Gastrocnemius medialis (tissue), 4 donors: Measurements from ENCODE around the gene MFRP. TPM values are rescaled to one million over a fixed set of nuclear protein-coding genes. Genes with fewer than 3 reads are reported as not detected.

Experiments used
- ATAC-seq, 2 donors: fragments of 150-250 bp; one replicate each; pipeline ENCODE4 v1.9.1; 2016
- DNase-seq, 2 donors: peaks; one replicate each; pipeline ENCODE4 v3.0.0-alpha.2; 2019
- H3K27ac ChIP-seq, 4 donors: fragments of 200-600 bp; sonication (generic); 1 replicate in 1 of 4; 2 replicates in 3 of 4; pipeline ENCODE4 v1.5.1; 2016 to 2018; ENCODE audit warnings: mild to moderate bottlenecking in 2 of 4, moderate library complexity in 1 of 4
- H3K27me3 ChIP-seq, 3 donors: fragments of 200-600 bp; sonication (generic) in 2 of 3; 1 replicate in 1 of 3; 2 replicates in 2 of 3; pipeline versions ENCODE4 v1.5.1 to v1.6.0; 2016 to 2019; ENCODE audit warnings: mild to moderate bottlenecking in 1 of 3, moderate library complexity in 1 of 3
- H3K36me3 ChIP-seq, 2 donors: fragments of 200-600 bp; sonication (generic) in 1 of 2; one replicate each; pipeline ENCODE4 v1.5.1; 2017 to 2018
- H3K4me1 ChIP-seq, 2 donors: fragments of 200-600 bp; sonication (generic) in 1 of 2; one replicate each; pipeline ENCODE4 v1.5.1; 2016 to 2017; ENCODE audit warnings: mild to moderate bottlenecking in 2 of 2
- H3K4me3 ChIP-seq, 4 donors: fragments of 200-600 bp; sonication (generic) in 3 of 4; 1 replicate in 1 of 4; 2 replicates in 3 of 4; pipeline ENCODE4 v1.5.1; 2016 to 2019; ENCODE audit warnings: mild to moderate bottlenecking in 2 of 4
- H3K9me3 ChIP-seq, 3 donors: fragments of 200-600 bp; sonication (generic) in 2 of 3; 1 replicate in 1 of 3; 2 replicates in 2 of 3; pipeline ENCODE4 v1.5.1; 2016 to 2019
- POLR2A ChIP-seq, 2 donors: fragments of 450-650 bp; IDR thresholded peaks; one replicate each; pipeline ENCODE4 v1.6.1; 2017; ENCODE audit warnings: antibody characterized with exemption in 2 of 2, mild to moderate bottlenecking in 2 of 2, moderate library complexity in 2 of 2
- in situ Hi-C, 4 donors: fragments of 200-750 bp; cut with MboI; loops; one replicate each; pipeline versions ENCODE4 v1.15.0 to v1.8.0; 2017; ENCODE audit warnings: low sequenced_read_pairs in 4 of 4
- intact Hi-C: fragments of 100-400 bp; cut with DNase I; formaldehyde crosslinking; loops from one replicate; pipeline ENCODE4 v1.15.1; 2023; ENCODE audit warnings: low total_unique reads
- total RNA-seq, 4 donors: library from RNA; depleted of rRNA; stranded (reverse); fragments of >200 nt; gene quantifications; one replicate each; pipeline versions ENCODE4 v1.1.0 to v1.2.3, GENCODE V29; 2016
- TF ChIP-seq, protein P1 (sequence below), 5 experiments: fragments of 450-650 bp in 3 of 5; fragments of 200-600 bp in 2 of 5; sonication (generic) in 2 of 5; IDR thresholded peaks in 4 of 5; conservative IDR thresholded peaks in 1 of 5; 1 replicate in 4 of 5; 2 replicates in 1 of 5; pipeline ENCODE4 v1.5.1; 2016 to 2019; ENCODE audit warnings: antibody characterized with exemption in 5 of 5, mild to moderate bottlenecking in 3 of 5, moderate library complexity in 3 of 5

Gene MFRP
- total RNA-seq, 4 donors from 2014 or later, result not detected

DNA sequence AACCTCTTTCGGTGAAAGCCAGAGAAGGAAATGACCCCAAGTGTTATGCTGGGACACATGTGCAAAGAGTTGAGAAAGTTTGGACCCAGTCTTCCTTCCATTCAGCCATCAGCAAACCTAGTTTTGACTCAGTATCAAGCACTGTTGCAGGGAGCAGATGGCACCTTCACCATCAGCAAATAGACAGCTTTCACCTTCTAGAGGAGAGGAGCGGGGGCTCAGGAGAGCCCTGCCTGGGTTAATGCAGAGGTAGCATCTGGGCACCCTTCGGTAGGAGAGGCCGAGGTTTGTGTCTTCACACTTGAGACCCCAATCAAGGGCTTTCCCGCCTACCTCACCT lies 16.2 kb upstream of the MFRP start:
- no peak for ATAC-seq
- intact Hi-C loops, result no loop called here
- no peaks in the 10 kb centered on the region for H3K27me3 ChIP-seq

DNA sequence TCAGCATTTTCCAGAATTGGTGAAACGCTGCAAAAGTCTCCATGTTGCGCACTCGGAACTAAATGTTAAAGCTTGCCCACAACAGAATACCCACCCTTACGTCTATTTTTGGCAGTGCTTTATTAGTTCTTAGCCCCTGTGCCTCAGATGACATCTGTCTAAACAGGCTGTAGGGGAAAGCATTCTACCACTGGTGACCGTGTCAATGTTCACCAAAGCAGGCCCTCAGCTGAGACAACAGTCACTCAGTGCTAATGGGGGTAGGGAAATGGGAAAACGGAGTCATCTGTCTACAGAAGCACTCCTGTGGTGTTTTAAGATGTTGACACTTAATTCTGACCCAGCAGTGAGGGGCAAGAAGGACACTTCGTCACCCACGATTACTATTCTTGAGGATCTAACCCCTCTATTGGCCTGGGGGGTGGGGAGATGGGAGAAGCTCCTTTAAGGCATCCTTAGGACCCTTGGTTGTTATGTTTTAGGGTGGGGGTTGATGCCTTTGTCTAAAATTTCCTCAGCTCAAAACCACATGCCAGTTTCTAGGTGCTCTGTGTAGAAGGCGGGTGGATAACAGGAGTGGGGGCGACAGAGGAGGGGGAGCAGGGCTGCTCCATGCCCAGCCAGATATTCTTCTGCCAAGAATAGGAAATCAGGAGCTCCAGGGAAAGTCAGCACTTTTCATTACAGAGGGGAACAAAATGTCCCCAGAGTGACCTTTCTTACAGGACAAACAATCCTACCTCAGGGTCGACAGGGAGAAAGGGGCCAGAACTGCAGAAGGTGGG lies 15.6 kb upstream of the MFRP start:
- peaks cover 53 to 73% of the 10 kb centered on the region in 2 donors for H3K4me1 ChIP-seq
- TF ChIP-seq, protein P1, sequence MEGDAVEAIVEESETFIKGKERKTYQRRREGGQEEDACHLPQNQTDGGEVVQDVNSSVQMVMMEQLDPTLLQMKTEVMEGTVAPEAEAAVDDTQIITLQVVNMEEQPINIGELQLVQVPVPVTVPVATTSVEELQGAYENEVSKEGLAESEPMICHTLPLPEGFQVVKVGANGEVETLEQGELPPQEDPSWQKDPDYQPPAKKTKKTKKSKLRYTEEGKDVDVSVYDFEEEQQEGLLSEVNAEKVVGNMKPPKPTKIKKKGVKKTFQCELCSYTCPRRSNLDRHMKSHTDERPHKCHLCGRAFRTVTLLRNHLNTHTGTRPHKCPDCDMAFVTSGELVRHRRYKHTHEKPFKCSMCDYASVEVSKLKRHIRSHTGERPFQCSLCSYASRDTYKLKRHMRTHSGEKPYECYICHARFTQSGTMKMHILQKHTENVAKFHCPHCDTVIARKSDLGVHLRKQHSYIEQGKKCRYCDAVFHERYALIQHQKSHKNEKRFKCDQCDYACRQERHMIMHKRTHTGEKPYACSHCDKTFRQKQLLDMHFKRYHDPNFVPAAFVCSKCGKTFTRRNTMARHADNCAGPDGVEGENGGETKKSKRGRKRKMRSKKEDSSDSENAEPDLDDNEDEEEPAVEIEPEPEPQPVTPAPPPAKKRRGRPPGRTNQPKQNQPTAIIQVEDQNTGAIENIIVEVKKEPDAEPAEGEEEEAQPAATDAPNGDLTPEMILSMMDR (IDR thresholded peaks at IDR 0.05 in 4 of 5, conservative IDR thresholded peaks at IDR 0.05 in 1 of 5), result no peak
- peak in 1 of 2 donors; percentile 59 for DNase-seq
- H3K27ac ChIP-seq, result peak overlapping the region; percentile 96 to 99 (median 98)
- peak; percentile 10 to 20 for ATAC-seq
- H3K27me3 ChIP-seq, result no peaks in the 10 kb centered on the region
- no peaks in the 10 kb centered on the region for H3K9me3 ChIP-seq
- in situ Hi-C loops, result no loop called here
- H3K36me3 ChIP-seq, result peaks cover 0 to 24% of the 10 kb centered on the region in 2 donors
- H3K4me3 ChIP-seq, result peak overlapping the region; percentile 67 to 75 (median 74)
- intact Hi-C loops, result loop anchor here (1.0 to 2.0 kb wide), 2 partner anchors 9 to 17 kb away; no protein-coding TSS in a partner anchor

More for the DNA sequence above, 16.2 kb upstream of the MFRP start:
- no peak for DNase-seq
- TF ChIP-seq, protein P1 (IDR thresholded peaks at IDR 0.05 in 4 of 5, conservative IDR thresholded peaks at IDR 0.05 in 1 of 5), result no peak
- no peak for TF ChIP-seq POLR2A (IDR thresholded peaks at IDR 0.05)
- peak overlapping the region; percentile 96 to 99 (median 98) for H3K27ac ChIP-seq
- H3K4me1 ChIP-seq, result peaks cover 58 to 76% of the 10 kb centered on the region in 2 donors
- no peaks in the 10 kb centered on the region for H3K9me3 ChIP-seq
- in situ Hi-C loops, result no loop called here
- peaks cover 0 to 22% of the 10 kb centered on the region in 2 donors for H3K36me3 ChIP-seq
- peak overlapping the region; percentile 67 to 75 (median 74) for H3K4me3 ChIP-seq

DNA sequence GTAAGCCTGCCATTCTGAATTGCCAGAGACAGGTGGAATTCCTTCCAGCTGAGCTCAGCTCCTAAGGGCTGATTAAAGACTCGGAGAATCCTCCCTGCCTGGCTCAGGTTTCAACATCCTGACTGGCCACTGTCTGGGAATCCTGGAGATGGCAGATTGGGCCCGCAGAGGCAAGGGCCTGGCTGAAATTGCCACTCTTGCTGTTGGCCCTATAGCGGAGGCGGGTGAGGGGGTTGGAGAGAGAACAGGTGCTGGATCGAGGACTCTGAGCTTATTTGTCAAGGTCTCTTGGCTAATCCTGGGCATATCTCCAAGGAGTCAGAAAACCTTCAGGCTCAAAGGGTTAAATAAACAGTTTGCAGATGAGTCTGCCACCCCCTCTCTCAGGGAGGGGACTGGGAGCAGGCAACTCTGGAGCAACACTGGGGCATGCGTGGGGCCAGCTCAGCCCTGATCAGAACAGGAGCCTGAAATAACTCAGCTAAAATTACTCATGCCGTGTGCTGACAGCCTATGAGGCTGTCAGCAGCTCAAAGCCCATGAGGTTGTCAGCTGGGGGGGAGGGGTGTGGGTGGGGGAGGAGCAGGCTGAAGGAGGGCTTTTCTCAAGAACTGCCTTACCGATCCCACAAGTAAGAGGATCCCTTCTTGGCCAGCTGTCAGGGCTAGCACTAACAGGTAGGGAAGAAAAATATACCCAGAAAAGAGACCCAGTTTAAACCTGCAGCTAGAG lies 14.7 kb upstream of the MFRP start:
- TF ChIP-seq, protein P1 (IDR thresholded peaks at IDR 0.05 in 4 of 5, conservative IDR thresholded peaks at IDR 0.05 in 1 of 5), result no peak
- peak; percentile 54 to 61 for TF ChIP-seq POLR2A (IDR thresholded peaks at IDR 0.05)
- peak overlapping the region; percentile 96 to 99 (median 98) for H3K27ac ChIP-seq
- intact Hi-C loops (loop anchor here (1.0 to 2.0 kb wide), 2 partner anchors 10 to 18 kb away; no protein-coding TSS in a partner anchor), in situ Hi-C loops (no loop called here)
- DNase-seq, result peak; percentile 89 to 96
- H3K9me3 ChIP-seq, result no peaks in the 10 kb centered on the region
- peaks cover 0 to 28% of the 10 kb centered on the region in 2 donors for H3K36me3 ChIP-seq
- no peaks in the 10 kb centered on the region for H3K27me3 ChIP-seq
- H3K4me1 ChIP-seq, result peaks cover 50 to 64% of the 10 kb centered on the region in 2 donors
- H3K4me3 ChIP-seq, result peak overlapping the region in 3 of 4 donors; percentile 67 to 74 (median 73)
- ATAC-seq, result peak; percentile 53 to 62

DNA sequence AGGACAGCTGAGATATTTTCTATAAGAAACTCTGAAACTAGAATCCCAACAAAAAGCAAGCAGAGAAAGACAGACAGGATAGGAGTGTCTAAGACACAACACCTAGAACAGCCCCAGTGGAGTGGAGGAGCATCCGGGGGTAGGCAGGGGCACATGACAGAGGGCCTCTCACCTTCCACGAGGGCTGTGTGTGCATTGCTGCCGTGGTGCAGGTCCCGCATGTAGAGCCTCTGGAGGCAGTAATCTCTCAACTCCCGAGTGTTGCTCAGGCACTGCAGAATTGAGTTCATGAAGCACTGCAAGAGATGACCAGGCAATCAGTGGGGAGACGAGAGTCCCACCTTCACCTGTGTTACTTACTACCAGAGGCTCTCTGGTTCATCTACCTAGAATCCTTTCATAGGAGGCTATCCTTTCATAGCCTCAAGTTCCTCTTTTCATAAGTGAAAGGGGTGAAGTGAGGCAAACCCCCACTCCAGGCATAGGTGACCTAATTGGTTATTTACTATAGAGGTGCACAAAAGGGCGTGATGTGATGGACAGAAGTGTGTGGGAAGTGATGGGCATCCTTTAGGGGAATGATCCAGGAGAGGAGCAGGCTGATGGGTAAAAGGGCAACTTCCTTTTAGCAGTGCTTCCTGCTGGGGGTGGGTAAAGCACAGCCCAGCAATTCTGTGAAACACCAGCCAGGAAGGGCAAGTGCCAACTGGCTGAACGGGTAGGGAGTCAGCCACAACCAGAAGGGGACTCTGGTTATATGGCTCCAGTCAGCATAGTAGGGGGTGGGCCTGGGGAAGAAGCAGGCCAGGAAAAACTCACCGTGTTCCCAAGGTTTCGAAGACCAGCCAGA lies 13.1 kb upstream of the MFRP start:
- intact Hi-C loops (loop anchor here (2.0 kb wide), 1 partner anchor 19 kb away; no protein-coding TSS in a partner anchor), in situ Hi-C loops (loop anchor here in 1 of 4 donors (10.0 kb wide), 1 partner anchor 115 kb away; no protein-coding TSS in a partner anchor)
- Histone ChIP-seq H3K9me3 (no peaks in the 10 kb centered on the region), H3K36me3 (peaks cover 0 to 36% of the 10 kb centered on the region in 2 donors), H3K27ac (peak overlapping the region; percentile 96 to 99 (median 98)), H3K27me3 (no peaks in the 10 kb centered on the region), H3K4me1 (peaks cover 41 to 60% of the 10 kb centered on the region in 2 donors), H3K4me3 (no peak overlapping the region)
- TF ChIP-seq POLR2A (IDR thresholded peaks at IDR 0.05), result no peak
- TF ChIP-seq, protein P1 (IDR thresholded peaks at IDR 0.05 in 4 of 5, conservative IDR thresholded peaks at IDR 0.05 in 1 of 5), result no peak
- no peak for ATAC-seq
- DNase-seq, result no peak
